ENCODE results near the gene EPHA2. TPM values are rescaled to one million over a fixed set of nuclear protein-coding genes. Genes with fewer than 3 reads are reported as not detected.

EPHA2 gene
- total and polyA plus RNA-seq, 2 donors (not counting 1 experiment from before 2014, with no cell fraction given): 9.8 to 24.6 TPM

DNA sequence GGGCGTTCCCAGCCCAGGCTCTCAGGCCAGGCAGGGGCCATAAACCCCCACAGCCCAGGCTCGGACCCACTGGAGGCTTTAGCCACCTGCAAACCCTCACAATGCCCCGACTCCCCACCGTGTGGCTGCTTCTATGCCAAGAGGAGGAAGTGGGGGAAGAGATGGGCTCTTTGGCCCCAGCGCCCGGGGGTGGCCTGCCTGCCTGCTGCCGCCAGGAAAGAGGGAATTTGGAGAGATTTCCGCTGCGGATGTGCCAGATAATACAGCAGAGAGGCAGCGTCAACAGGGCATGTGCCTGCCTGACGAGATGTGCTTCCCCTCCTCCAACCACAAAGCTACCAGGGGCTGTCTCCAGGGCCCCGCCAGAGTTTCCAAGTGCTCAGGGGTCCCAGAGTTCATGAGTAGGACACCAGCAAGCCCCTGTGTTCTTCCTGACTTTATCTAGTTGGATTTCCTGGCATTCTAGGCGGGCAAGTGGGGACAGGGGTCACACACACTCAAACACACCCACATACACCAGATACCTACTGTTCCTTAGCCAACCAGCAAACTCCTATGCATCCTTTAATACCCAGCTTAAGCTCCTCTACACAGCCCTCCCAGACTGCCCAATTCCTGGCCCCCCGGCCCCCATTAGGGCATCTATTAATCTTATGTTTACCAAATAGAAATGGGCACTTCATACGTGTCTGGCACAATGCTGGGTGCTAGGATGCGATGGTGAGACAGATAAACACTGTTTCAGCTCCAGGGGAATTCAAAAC is 14.1 kb downstream of the EPHA2 start:
- H3K27me3 ChIP-seq (ENCODE audit: control insufficient read depth, insufficient read depth, low read length): no peaks in the 10 kb centered on the region
- H3K4me2 ChIP-seq (ENCODE audit: extremely low read depth, insufficient read depth, low read length): no peak overlapping the region
- H4K20me1 ChIP-seq (ENCODE audit: control insufficient read depth, extremely low read depth, insufficient read depth, low read length): no peaks in the 10 kb centered on the region
- H3K4me1 ChIP-seq (ENCODE audit: control insufficient read depth, extremely low read depth, insufficient read depth, low read length): peaks cover 47% of the 10 kb centered on the region
- H3K27ac ChIP-seq (ENCODE audit: insufficient read depth, low read length): peak overlapping the region; percentile 48
- TF ChIP-seq, protein P1, sequence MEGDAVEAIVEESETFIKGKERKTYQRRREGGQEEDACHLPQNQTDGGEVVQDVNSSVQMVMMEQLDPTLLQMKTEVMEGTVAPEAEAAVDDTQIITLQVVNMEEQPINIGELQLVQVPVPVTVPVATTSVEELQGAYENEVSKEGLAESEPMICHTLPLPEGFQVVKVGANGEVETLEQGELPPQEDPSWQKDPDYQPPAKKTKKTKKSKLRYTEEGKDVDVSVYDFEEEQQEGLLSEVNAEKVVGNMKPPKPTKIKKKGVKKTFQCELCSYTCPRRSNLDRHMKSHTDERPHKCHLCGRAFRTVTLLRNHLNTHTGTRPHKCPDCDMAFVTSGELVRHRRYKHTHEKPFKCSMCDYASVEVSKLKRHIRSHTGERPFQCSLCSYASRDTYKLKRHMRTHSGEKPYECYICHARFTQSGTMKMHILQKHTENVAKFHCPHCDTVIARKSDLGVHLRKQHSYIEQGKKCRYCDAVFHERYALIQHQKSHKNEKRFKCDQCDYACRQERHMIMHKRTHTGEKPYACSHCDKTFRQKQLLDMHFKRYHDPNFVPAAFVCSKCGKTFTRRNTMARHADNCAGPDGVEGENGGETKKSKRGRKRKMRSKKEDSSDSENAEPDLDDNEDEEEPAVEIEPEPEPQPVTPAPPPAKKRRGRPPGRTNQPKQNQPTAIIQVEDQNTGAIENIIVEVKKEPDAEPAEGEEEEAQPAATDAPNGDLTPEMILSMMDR (conservative IDR thresholded peaks at IDR 0.05 in 1 of 2, IDR thresholded peaks at IDR 0.05 in 1 of 2; ENCODE audit: low read depth in 1 of 2, low read length in 2 of 2): no peak
- TF ChIP-seq EZH2 (IDR thresholded peaks at IDR 0.05; ENCODE audit: low read length, missing control alignments): no peak
- peaks cover 73% of the 10 kb centered on the region for H3K79me2 ChIP-seq (ENCODE audit: control insufficient read depth, insufficient read depth, low read length)
- no peaks in the 10 kb centered on the region for H3K9me3 ChIP-seq (ENCODE audit: control insufficient read depth, insufficient read depth, low read depth, low read length)
- H3K9ac ChIP-seq (ENCODE audit: insufficient read depth, low read length): no peak overlapping the region
- H3K36me3 ChIP-seq (ENCODE audit: control insufficient read depth, insufficient read depth, low read length): peaks cover 28% of the 10 kb centered on the region
- no peak overlapping the region for H3K4me3 ChIP-seq (replicated peaks in 1 of 4; ENCODE audit: control extremely low read depth in 1 of 4, insufficient read depth in 1 of 4, low read depth in 3 of 4, low read length in 4 of 4)
- DNase-seq (ENCODE audit: low read depth in 2 of 2): peak in 1 of 2 donors; percentile 39
- H2AFZ ChIP-seq (ENCODE audit: low read length): no peak overlapping the region

DNA sequence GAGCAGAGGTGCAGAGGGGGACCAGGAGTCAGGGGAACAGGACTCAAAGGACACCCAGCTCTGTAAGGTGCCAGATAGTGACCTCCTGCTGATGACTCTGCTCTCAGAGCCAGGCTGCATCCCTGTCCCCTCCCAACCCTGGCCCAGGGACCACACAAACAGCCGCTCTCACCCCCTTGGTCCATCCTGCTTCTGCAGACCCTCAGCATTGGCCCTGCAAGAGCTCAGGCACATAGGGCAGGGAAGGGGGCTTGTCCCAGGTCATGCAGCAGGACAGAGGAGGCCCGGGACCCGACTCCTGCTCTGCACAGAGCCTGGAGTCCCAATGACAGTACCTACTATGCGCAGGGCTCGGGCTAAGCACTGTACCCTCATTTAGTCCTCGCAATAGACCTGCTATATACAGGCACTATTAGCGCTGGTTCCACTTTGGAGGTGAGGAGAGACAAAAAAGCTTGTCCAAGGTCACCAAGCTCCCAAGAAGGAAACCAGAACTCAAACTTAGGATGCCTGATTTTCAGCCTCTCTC is 15.7 kb downstream of the EPHA2 start:
- Histone ChIP-seq H3K4me1 (ENCODE audit: control insufficient read depth, extremely low read depth, insufficient read depth, low read length) (peaks cover 36% of the 10 kb centered on the region), H3K27ac (ENCODE audit: insufficient read depth, low read length) (peak overlapping the region; percentile 36), H3K4me3 (replicated peaks in 1 of 4; ENCODE audit: control extremely low read depth in 1 of 4, insufficient read depth in 1 of 4, low read depth in 3 of 4, low read length in 4 of 4) (no peak overlapping the region), H3K36me3 (ENCODE audit: control insufficient read depth, insufficient read depth, low read length) (peaks cover 30% of the 10 kb centered on the region), H3K4me2 (ENCODE audit: extremely low read depth, insufficient read depth, low read length) (peak overlapping the region; percentile 67), H3K27me3 (ENCODE audit: control insufficient read depth, insufficient read depth, low read length) (no peaks in the 10 kb centered on the region), H3K9ac (ENCODE audit: insufficient read depth, low read length) (no peak overlapping the region), H4K20me1 (ENCODE audit: control insufficient read depth, extremely low read depth, insufficient read depth, low read length) (no peaks in the 10 kb centered on the region), H2AFZ (ENCODE audit: low read length) (no peak overlapping the region), H3K79me2 (ENCODE audit: control insufficient read depth, insufficient read depth, low read length) (peaks cover 71% of the 10 kb centered on the region), H3K9me3 (ENCODE audit: control insufficient read depth, insufficient read depth, low read depth, low read length) (no peaks in the 10 kb centered on the region)
- no peak for DNase-seq (ENCODE audit: low read depth in 2 of 2)
- TF ChIP-seq, protein P1 (conservative IDR thresholded peaks at IDR 0.05 in 1 of 2, IDR thresholded peaks at IDR 0.05 in 1 of 2; ENCODE audit: low read depth in 1 of 2, low read length in 2 of 2): no peak
- no peak for TF ChIP-seq EZH2 (IDR thresholded peaks at IDR 0.05; ENCODE audit: low read length, missing control alignments)

DNA sequence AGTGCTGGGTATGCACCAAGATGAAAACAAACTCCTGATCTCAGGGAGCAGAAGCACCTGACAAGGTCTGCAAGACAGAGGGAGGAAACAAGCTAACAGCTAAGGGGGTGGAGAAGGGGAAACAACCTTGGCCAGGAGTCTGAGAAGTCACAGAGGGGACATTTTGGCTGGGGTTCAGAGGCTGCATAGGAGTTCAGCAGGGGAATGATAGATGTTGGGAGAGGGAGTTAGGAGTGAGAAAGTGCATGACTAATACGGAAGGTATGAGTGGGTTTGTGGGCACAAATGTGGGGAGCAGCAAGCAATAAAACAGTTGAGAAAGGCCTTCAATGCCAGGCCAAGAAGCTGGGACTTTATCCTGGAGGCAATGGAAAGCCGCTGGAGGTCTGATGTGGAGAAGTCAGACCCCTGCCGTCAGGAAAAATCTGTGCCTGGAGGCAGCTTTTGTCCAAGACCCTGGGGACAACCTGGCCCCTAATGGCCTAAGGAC is 16.4 kb downstream of the EPHA2 start:
- peak; percentile 65 to 95 for DNase-seq (ENCODE audit: low read depth in 2 of 2)
- Histone ChIP-seq H4K20me1 (ENCODE audit: control insufficient read depth, extremely low read depth, insufficient read depth, low read length) (no peaks in the 10 kb centered on the region), H3K9me3 (ENCODE audit: control insufficient read depth, insufficient read depth, low read depth, low read length) (no peaks in the 10 kb centered on the region), H3K27me3 (ENCODE audit: control insufficient read depth, insufficient read depth, low read length) (no peaks in the 10 kb centered on the region), H3K4me1 (ENCODE audit: control insufficient read depth, extremely low read depth, insufficient read depth, low read length) (peaks cover 29% of the 10 kb centered on the region), H3K4me3 (replicated peaks in 1 of 4; ENCODE audit: control extremely low read depth in 1 of 4, insufficient read depth in 1 of 4, low read depth in 3 of 4, low read length in 4 of 4) (no peak overlapping the region), H2AFZ (ENCODE audit: low read length) (no peak overlapping the region), H3K4me2 (ENCODE audit: extremely low read depth, insufficient read depth, low read length) (peak overlapping the region; percentile 67), H3K27ac (ENCODE audit: insufficient read depth, low read length) (peak overlapping the region; percentile 36), H3K36me3 (ENCODE audit: control insufficient read depth, insufficient read depth, low read length) (peaks cover 29% of the 10 kb centered on the region), H3K9ac (ENCODE audit: insufficient read depth, low read length) (no peak overlapping the region), H3K79me2 (ENCODE audit: control insufficient read depth, insufficient read depth, low read length) (peaks cover 65% of the 10 kb centered on the region)
- TF ChIP-seq, protein P1 (conservative IDR thresholded peaks at IDR 0.05 in 1 of 2, IDR thresholded peaks at IDR 0.05 in 1 of 2; ENCODE audit: low read depth in 1 of 2, low read length in 2 of 2): no peak
- TF ChIP-seq EZH2 (IDR thresholded peaks at IDR 0.05; ENCODE audit: low read length, missing control alignments): no peak

All from fibroblast of lung (primary cell).